ENCODE measurements around the gene EXOG.

EXOG gene

DNA sequence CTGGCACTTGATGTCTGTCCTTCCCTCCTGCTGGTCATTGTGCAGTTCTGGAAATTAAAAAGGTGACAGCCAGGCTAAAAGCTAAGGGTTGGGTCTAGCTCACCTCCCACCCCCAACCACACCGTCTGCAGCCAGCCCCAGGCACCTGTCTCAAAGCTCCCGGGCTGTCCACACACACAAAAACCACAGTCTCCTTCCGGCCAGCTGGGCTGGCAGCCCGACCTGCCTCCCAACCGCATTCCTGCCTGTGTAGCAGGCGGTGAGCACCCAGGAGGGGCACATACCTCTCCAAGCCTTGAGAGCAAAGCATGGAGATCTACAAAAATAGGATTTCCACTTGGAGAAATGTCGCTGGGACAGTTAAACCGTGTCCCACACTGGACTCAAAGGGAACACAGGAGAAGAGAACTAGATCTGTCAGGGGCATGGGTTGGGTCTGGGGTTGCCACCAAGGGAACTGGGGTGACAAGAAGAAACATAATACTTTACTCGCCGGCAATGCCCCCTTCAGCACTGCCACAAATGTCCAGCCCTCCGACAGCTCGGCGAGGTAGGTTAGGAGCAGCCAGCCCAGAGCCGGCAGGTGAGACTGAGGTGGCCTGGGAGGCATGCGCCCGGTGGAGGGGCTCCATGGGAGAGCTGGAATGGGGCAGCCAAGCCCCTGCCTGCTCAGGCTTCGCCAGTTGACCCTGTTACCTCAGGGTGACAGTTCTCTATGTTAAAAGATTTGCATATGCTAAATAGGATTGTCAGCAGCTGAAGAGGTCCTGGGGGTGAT lies 52.2 kb downstream of the EXOG start:
- TF ChIP-seq, protein P1, sequence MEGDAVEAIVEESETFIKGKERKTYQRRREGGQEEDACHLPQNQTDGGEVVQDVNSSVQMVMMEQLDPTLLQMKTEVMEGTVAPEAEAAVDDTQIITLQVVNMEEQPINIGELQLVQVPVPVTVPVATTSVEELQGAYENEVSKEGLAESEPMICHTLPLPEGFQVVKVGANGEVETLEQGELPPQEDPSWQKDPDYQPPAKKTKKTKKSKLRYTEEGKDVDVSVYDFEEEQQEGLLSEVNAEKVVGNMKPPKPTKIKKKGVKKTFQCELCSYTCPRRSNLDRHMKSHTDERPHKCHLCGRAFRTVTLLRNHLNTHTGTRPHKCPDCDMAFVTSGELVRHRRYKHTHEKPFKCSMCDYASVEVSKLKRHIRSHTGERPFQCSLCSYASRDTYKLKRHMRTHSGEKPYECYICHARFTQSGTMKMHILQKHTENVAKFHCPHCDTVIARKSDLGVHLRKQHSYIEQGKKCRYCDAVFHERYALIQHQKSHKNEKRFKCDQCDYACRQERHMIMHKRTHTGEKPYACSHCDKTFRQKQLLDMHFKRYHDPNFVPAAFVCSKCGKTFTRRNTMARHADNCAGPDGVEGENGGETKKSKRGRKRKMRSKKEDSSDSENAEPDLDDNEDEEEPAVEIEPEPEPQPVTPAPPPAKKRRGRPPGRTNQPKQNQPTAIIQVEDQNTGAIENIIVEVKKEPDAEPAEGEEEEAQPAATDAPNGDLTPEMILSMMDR (conservative IDR thresholded peaks at IDR 0.05) = no peak
- no peak overlapping the region for H3K27ac ChIP-seq

DNA sequence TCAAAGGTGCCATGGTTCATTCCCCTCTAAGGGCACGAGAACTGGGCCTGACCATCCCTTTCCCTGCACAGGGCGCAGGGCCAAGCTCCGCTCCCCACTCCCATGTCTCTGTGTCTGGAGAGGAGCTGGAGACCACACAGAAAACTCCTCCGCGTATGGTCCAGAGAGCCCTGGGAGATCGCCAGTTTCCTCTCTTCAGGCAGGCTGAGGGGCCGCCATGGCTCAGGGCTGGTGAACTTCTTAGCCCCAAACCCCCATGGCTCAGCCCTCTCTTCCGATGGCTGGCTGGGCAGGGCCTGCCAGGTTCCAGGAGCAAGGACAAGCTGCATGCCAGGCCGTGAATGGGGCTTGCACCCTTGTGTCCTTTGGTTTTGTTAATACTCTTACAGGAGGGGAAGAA lies 52.9 kb downstream of the EXOG start:
- TF ChIP-seq, protein P1 (conservative IDR thresholded peaks at IDR 0.05) = no peak
- H3K27ac ChIP-seq = no peak overlapping the region

DNA sequence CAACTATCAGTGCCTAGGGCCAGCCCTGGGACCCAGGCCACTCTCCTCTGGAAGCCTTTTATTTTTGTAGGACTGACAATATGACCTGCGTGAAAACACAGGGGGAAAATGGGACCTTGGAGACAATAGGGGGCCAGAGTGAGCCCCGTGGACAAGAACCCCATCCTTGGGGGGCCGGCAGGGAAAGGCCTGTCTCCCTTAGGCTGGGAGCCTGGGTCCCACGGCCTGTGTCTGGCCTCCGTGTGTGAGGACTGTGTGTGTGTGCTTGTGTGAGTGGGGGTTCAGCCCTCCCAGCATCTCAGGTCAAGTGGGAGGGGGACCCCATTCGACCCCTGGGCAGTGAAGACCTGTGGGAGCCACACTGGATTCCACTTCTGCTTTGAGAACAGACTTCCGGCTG lies 53.3 kb downstream of the EXOG start:
- H3K27ac ChIP-seq = no peak overlapping the region
- TF ChIP-seq, protein P1 (conservative IDR thresholded peaks at IDR 0.05) = no peak

DNA sequence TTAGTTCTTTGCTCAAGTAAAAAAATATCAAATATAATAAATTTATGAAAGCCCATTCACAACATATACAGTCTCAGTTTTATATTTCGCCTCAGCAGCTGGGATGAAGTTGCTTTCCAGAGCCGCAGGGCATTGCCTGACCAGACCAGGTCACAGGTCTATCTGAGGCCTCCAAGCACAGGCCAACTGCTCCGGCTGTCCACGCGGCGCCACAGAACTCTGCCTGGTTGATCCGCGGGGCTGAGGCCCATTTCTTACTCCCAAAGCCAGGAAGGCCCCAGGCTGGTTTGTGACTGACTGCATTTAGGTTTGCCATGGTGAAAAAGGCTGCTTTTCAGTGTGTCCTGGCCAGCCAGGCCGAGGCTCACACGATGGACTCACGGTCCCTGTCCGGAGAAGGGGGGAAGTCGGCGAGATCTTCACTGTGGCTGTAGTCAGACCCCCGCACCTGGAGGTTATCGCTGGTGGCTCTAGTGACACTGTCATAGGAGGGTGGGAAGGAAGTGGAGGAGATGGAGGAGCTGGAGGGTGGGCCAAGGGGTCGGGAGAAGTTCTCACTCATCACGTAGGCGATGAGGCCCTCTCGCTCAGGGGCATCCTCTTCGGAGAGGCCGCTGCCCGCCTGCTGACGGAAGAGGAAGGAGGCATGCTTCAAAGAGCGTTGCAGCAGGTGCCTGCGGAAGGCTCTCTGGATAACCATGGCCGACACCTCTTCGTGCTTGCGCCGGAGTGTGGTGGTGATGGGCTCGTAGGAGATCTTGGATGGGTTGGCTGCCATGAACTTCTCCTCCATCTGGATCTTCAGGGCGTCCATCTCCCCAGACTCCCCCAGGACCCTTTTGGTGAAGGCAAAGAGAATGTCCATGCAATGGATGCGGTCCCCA lies 54.1 kb downstream of the EXOG start:
- TF ChIP-seq, protein P1 (conservative IDR thresholded peaks at IDR 0.05) = no peak
- no peak overlapping the region for H3K27ac ChIP-seq

DNA sequence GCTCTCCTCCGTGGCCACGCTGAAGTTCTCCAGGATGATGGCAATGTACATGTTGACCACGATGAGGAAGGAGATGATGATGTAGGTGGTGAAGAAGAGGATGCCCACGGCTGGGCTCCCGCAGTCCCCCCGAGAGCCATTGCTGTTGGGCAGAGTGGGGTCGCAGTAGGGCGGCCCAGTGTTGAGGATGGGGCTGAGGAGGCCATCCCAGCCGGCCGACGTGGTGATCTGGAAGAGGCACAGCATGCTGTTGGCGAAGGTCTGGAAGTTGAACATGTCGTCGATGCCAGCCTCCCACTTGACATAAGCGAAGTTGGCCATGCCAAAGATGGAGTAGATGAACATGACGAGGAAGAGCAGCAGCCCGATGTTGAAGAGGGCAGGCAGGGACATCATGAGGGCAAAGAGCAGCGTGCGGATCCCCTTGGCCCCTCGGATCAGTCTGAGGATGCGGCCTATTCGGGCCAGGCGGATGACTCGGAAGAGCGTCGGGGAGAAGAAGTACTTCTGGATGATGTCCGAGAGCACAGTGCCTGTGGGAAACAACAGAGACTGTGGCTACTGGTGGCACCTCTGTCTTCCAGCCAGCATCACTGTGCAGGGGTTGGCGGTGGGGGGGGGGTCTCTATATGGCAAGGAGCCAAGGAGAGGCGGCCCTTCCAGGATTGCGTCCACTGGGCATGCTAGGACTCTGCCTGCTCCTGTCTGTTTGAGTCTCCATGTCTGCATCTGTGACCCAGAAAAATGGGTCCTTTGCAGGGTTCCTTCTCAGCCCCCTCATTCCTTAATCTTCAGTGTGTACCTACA lies 55.1 kb downstream of the EXOG start:
- H3K27ac ChIP-seq = no peak overlapping the region
- TF ChIP-seq, protein P1 (conservative IDR thresholded peaks at IDR 0.05) = no peak

DNA sequence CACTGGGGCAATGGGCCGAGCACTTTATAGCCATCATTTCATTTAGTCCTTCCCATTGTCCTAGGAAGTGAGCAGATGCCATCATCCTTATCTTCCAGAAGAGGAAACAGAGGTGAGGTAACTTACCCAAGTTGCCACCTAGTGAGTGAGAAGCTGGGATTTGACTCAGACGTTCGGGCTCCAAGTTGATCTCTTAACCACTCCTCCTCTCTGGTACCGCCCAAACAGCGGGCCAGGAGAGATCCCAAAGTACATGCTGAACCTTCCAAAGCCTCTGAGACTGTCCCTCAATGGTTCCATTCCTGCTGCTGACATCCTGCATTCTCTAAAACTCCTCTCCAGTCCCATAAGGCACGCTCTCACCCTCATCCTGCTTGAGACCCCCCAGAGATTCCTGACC lies 56.2 kb downstream of the EXOG start:
- TF ChIP-seq, protein P1 (conservative IDR thresholded peaks at IDR 0.05) = no peak

DNA sequence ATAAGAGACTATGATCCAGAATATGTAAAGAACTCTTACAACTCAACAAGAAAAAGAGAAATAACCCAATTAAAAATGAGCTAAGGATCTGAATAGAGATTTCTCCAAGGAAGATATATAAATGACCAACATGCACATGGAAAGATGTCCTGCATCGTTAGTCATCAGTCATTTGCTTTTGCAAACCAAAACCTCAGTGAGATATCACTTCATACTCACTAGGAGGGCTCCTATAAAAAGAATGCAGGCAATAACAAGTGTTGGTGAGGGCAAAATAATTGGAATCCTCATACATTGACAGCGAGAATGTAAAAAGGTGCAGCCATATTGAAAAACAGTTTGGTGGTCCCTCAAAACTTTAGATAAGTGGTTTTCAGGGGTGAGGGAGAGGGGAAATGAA lies 56.9 kb downstream of the EXOG start:
- TF ChIP-seq, protein P1 (conservative IDR thresholded peaks at IDR 0.05) = no peak
- H3K27ac ChIP-seq = no peak overlapping the region

More for the DNA sequence above, 56.2 kb downstream of the EXOG start:
- H3K27ac ChIP-seq = no peak overlapping the region
